Measurements from ENCODE around the gene SHLD1.

The SHLD1 gene

GRCh38 chr20:5827098-5827853 is 77.1 kb downstream of the SHLD1 start:
- no peaks in the 10 kb centered on the region for H3K27me3 Mint-ChIP-seq
- intact Hi-C loops (cut with micrococcal nuclease) = no loop called here
- no peak overlapping the region for H3K27ac Mint-ChIP-seq

GRCh38 chr20:5827861-5828260 is 77.7 kb downstream of the SHLD1 start:
- Mint-ChIP-seq H3K4me1 (ENCODE audit: low read depth) (peaks cover 15% of the 10 kb centered on the region), H3K36me3 (ENCODE audit: low read depth) (peaks cover 11% of the 10 kb centered on the region), H3K27me3 (no peaks in the 10 kb centered on the region), H3K27ac (no peak overlapping the region), H3K9me3 (no peaks in the 10 kb centered on the region), H3K4me3 (no peak overlapping the region)
- intact Hi-C loops (cut with micrococcal nuclease) = no loop called here

More at GRCh38 chr20:5827098-5827853, 77.1 kb downstream of the SHLD1 start:
- peaks cover 21% of the 10 kb centered on the region for H3K4me1 Mint-ChIP-seq (ENCODE audit: low read depth)
- peaks cover 11% of the 10 kb centered on the region for H3K36me3 Mint-ChIP-seq (ENCODE audit: low read depth)
- no peaks in the 10 kb centered on the region for H3K9me3 Mint-ChIP-seq
- H3K4me3 Mint-ChIP-seq = no peak overlapping the region

- Mint-ChIP-seq H3K36me3 (ENCODE audit: low read depth) (peaks cover 7% of the 10 kb centered on the region), H3K4me1 (ENCODE audit: low read depth) (peaks cover under 1% of the 10 kb centered on the region), H3K27me3 (no peaks in the 10 kb centered on the region), H3K9me3 (no peaks in the 10 kb centered on the region), H3K27ac (no peak overlapping the region), H3K4me3 (no peak overlapping the region)
- intact Hi-C loops (cut with micrococcal nuclease) = no loop called here
Measured at GRCh38 chr20:5829241-5829809, 79.1 kb downstream of the SHLD1 start.

- Mint-ChIP-seq H3K27me3 (no peaks in the 10 kb centered on the region), H3K27ac (no peak overlapping the region), H3K9me3 (no peaks in the 10 kb centered on the region), H3K4me3 (no peak overlapping the region), H3K36me3 (ENCODE audit: low read depth) (peaks cover 7% of the 10 kb centered on the region), H3K4me1 (ENCODE audit: low read depth) (peaks cover 11% of the 10 kb centered on the region)
- intact Hi-C loops (cut with micrococcal nuclease) = no loop called here
Measured at GRCh38 chr20:5831539-5832237, 81.5 kb downstream of the SHLD1 start.

- H3K27ac Mint-ChIP-seq = no peak overlapping the region
- no peaks in the 10 kb centered on the region for H3K9me3 Mint-ChIP-seq
- H3K4me1 Mint-ChIP-seq (ENCODE audit: low read depth) = peaks cover 14% of the 10 kb centered on the region
- intact Hi-C loops (cut with micrococcal nuclease) = no loop called here
- peaks cover 7% of the 10 kb centered on the region for H3K36me3 Mint-ChIP-seq (ENCODE audit: low read depth)
- no peaks in the 10 kb centered on the region for H3K27me3 Mint-ChIP-seq
- no peak overlapping the region for H3K4me3 Mint-ChIP-seq
Measured at GRCh38 chr20:5833309-5833941, 83.2 kb downstream of the SHLD1 start.

- Mint-ChIP-seq H3K36me3 (ENCODE audit: low read depth) (peaks cover 7% of the 10 kb centered on the region), H3K4me1 (ENCODE audit: low read depth) (peaks cover 14% of the 10 kb centered on the region), H3K27ac (no peak overlapping the region), H3K27me3 (no peaks in the 10 kb centered on the region), H3K9me3 (no peaks in the 10 kb centered on the region), H3K4me3 (no peak overlapping the region)
- intact Hi-C loops (cut with micrococcal nuclease) = no loop called here
Measured at GRCh38 chr20:5834436-5835005, 84.3 kb downstream of the SHLD1 start.

- H3K36me3 Mint-ChIP-seq (ENCODE audit: low read depth) = peaks cover 7% of the 10 kb centered on the region
- H3K27ac Mint-ChIP-seq = no peak overlapping the region
- no peaks in the 10 kb centered on the region for H3K9me3 Mint-ChIP-seq
- intact Hi-C loops (cut with micrococcal nuclease) = no loop called here
- H3K4me3 Mint-ChIP-seq = no peak overlapping the region
- peaks cover 14% of the 10 kb centered on the region for H3K4me1 Mint-ChIP-seq (ENCODE audit: low read depth)
- no peaks in the 10 kb centered on the region for H3K27me3 Mint-ChIP-seq
Measured at GRCh38 chr20:5835321-5835821, 85.2 kb downstream of the SHLD1 start.

- Mint-ChIP-seq H3K4me3 (no peak overlapping the region), H3K36me3 (ENCODE audit: low read depth) (peaks cover 7% of the 10 kb centered on the region), H3K9me3 (no peaks in the 10 kb centered on the region), H3K27ac (no peak overlapping the region), H3K4me1 (ENCODE audit: low read depth) (peaks cover 14% of the 10 kb centered on the region), H3K27me3 (no peaks in the 10 kb centered on the region)
- intact Hi-C loops (cut with micrococcal nuclease) = no loop called here
Measured at GRCh38 chr20:5835871-5836270, 85.7 kb downstream of the SHLD1 start.

- Mint-ChIP-seq H3K27me3 (no peaks in the 10 kb centered on the region), H3K9me3 (no peaks in the 10 kb centered on the region), H3K27ac (no peak overlapping the region), H3K4me3 (no peak overlapping the region), H3K4me1 (ENCODE audit: low read depth) (peaks cover 14% of the 10 kb centered on the region), H3K36me3 (ENCODE audit: low read depth) (peaks cover 5% of the 10 kb centered on the region)
- intact Hi-C loops (cut with micrococcal nuclease) = no loop called here
Measured at GRCh38 chr20:5836569-5836968, 86.4 kb downstream of the SHLD1 start.

GRCh38 chr20:5840411-5841002 is 90.3 kb downstream of the SHLD1 start:
- Mint-ChIP-seq H3K4me1 (ENCODE audit: low read depth) (peaks cover 9% of the 10 kb centered on the region), H3K27ac (no peak overlapping the region), H3K4me3 (no peak overlapping the region), H3K36me3 (ENCODE audit: low read depth) (no peaks in the 10 kb centered on the region), H3K27me3 (no peaks in the 10 kb centered on the region), H3K9me3 (no peaks in the 10 kb centered on the region)
- intact Hi-C loops (cut with micrococcal nuclease) = no loop called here

- Mint-ChIP-seq H3K27me3 (no peaks in the 10 kb centered on the region), H3K4me3 (no peak overlapping the region), H3K36me3 (ENCODE audit: low read depth) (no peaks in the 10 kb centered on the region), H3K27ac (no peak overlapping the region), H3K4me1 (ENCODE audit: low read depth) (peaks cover 5% of the 10 kb centered on the region), H3K9me3 (no peaks in the 10 kb centered on the region)
- intact Hi-C loops (cut with micrococcal nuclease) = no loop called here
Measured at GRCh38 chr20:5841522-5841921, 91.3 kb downstream of the SHLD1 start.

GRCh38 chr20:5842465-5842864 is 92.3 kb downstream of the SHLD1 start:
- H3K9me3 Mint-ChIP-seq = no peaks in the 10 kb centered on the region
- H3K4me1 Mint-ChIP-seq (ENCODE audit: low read depth) = no peaks in the 10 kb centered on the region
- H3K36me3 Mint-ChIP-seq (ENCODE audit: low read depth) = no peaks in the 10 kb centered on the region
- no peak overlapping the region for H3K4me3 Mint-ChIP-seq
- intact Hi-C loops (cut with micrococcal nuclease) = no loop called here
- H3K27me3 Mint-ChIP-seq = no peaks in the 10 kb centered on the region
- no peak overlapping the region for H3K27ac Mint-ChIP-seq

- intact Hi-C loops (cut with micrococcal nuclease) = no loop called here
- Mint-ChIP-seq H3K27ac (no peak overlapping the region), H3K27me3 (no peaks in the 10 kb centered on the region), H3K36me3 (ENCODE audit: low read depth) (no peaks in the 10 kb centered on the region), H3K4me3 (no peak overlapping the region), H3K9me3 (no peaks in the 10 kb centered on the region), H3K4me1 (ENCODE audit: low read depth) (no peaks in the 10 kb centered on the region)
Measured at GRCh38 chr20:5843054-5843592, 92.9 kb downstream of the SHLD1 start.
